MM.1S (cell line): Measurements from ENCODE around the gene FOSL1.

ENCODE experiments used
- DNase-seq: peaks from one replicate; pipeline ENCODE4 v3.0.0-alpha.2; 2015
- H2AFZ ChIP-seq: fragments of 300-600 bp; sonication (generic); 2 replicates; pipeline ENCODE4 v1.6.0; 2016; ENCODE audit warnings: antibody characterized with exemption, low read length
- H3F3A ChIP-seq: fragments of 300-600 bp; sonication (generic); 2 replicates; pipeline ENCODE4 v1.6.1; 2016; ENCODE audit warnings: mild to moderate bottlenecking, antibody characterized with exemption, low read length, moderate library complexity, mixed read lengths; ENCODE audit not compliant: insufficient read depth
- H3K27ac ChIP-seq: fragments of 300-600 bp; sonication (generic); 2 replicates; pipeline ENCODE4 v1.5.1; 2016; ENCODE audit warnings: mild to moderate bottlenecking, low read length
- H3K27me3 ChIP-seq: fragments of 300-600 bp; sonication (generic); replicated peaks from 2 replicates; pipeline ENCODE4 v1.6.0; 2016; ENCODE audit warnings: low read length; ENCODE audit not compliant: insufficient read depth
- H3K36me3 ChIP-seq: fragments of 300-600 bp; sonication (generic); replicated peaks from 2 replicates; pipeline ENCODE4 v1.6.1; 2016; ENCODE audit warnings: mild to moderate bottlenecking, low read length, mixed read lengths; ENCODE audit not compliant: insufficient read depth
- H3K4me1 ChIP-seq: fragments of 300-600 bp; sonication (generic); 2 replicates; pipeline ENCODE4 v1.6.1; 2016; ENCODE audit warnings: low read length, mixed read lengths
- H3K4me2 ChIP-seq: fragments of 300-600 bp; sonication (generic); 2 replicates; pipeline ENCODE4 v1.6.0; 2016; ENCODE audit warnings: low read depth, low read length
- H3K4me3 ChIP-seq: fragments of 300-600 bp; sonication (generic); 2 replicates; pipeline ENCODE4 v1.5.1; 2016; ENCODE audit warnings: low read length, mixed read lengths
- H3K79me2 ChIP-seq: fragments of 300-600 bp; sonication (generic); 2 replicates; pipeline ENCODE4 v1.6.1; 2016; ENCODE audit warnings: mixed run types, low read length, mixed read lengths
- H3K9ac ChIP-seq: fragments of 300-600 bp; sonication (generic); 2 replicates; pipeline ENCODE4 v1.6.1; 2016; ENCODE audit warnings: low read length, mixed read lengths
- H3K9me2 ChIP-seq: fragments of 300-600 bp; sonication (generic); replicated peaks from 2 replicates; pipeline ENCODE4 v1.6.1; 2016; ENCODE audit warnings: mild to moderate bottlenecking, low read length, mixed read lengths; ENCODE audit not compliant: insufficient read depth
- H3K9me3 ChIP-seq: fragments of 300-600 bp; sonication (generic); replicated peaks from 2 replicates; pipeline ENCODE4 v1.6.1; 2016; ENCODE audit warnings: mild to moderate bottlenecking, low read length, mixed read lengths; ENCODE audit not compliant: insufficient read depth
- H4K20me1 ChIP-seq: fragments of 300-600 bp; sonication (generic); 2 replicates; pipeline ENCODE4 v1.6.1; 2016; ENCODE audit warnings: mild to moderate bottlenecking, low read length, moderate library complexity, mixed read lengths; ENCODE audit not compliant: insufficient read depth
- CTCF ChIP-seq: fragments of 300-600 bp; sonication (generic); IDR thresholded peaks from 2 replicates; pipeline ENCODE4 v1.5.1; 2016; ENCODE audit warnings: antibody characterized with exemption, low read length, mixed read lengths
- EZH2 ChIP-seq: fragments of 300-600 bp; sonication (generic); optimal IDR thresholded peaks from 2 replicates; pipeline ENCODE3; 2017; ENCODE audit warnings: low read depth, mild to moderate bottlenecking, antibody characterized with exemption, low read length, mixed read lengths
- EZH2phosphoT487 ChIP-seq: fragments of 300-600 bp; sonication (generic); IDR thresholded peaks from 2 replicates; pipeline ENCODE4 v1.6.1; 2018; ENCODE audit warnings: antibody characterized with exemption, low read length

The FOSL1 gene

GRCh38 chr11:65918211-65919140 is 18.3 kb upstream of the FOSL1 start, which contains the start of gene C11orf68:
TSS of gene C11orf68 (minus strand) at chr11:65919062. CDS start at chr11:65919031, 31 bp downstream.
- DNase-seq = peak; percentile 45
- H3K9ac ChIP-seq = peak within 1 kb of the TSS; percentile 90

GRCh38 chr11:65917434-65918210 is 17.4 kb upstream of the FOSL1 start:
- H3K27ac ChIP-seq = no peak overlapping the region
- no peak for DNase-seq
- H3K79me2 ChIP-seq = peaks cover 36% of the 10 kb centered on the region
- H3K4me2 ChIP-seq = peak overlapping the region; percentile 91
- no peaks in the 10 kb centered on the region for H3K9me2 ChIP-seq
- H3K4me1 ChIP-seq = peaks cover 8% of the 10 kb centered on the region; the same call in 1 of the 2 replicates
- TF ChIP-seq CTCF = no peak
- TF ChIP-seq EZH2 = no peak
- no peak for TF ChIP-seq EZH2phosphoT487
- H2AFZ ChIP-seq = no peak overlapping the region
- no peaks in the 10 kb centered on the region for H3K27me3 ChIP-seq
- no peaks in the 10 kb centered on the region for H3K9me3 ChIP-seq
- H3K36me3 ChIP-seq = no peaks in the 10 kb centered on the region
- H3K9ac ChIP-seq = peak overlapping the region; percentile 90
- no peaks in the 10 kb centered on the region for H4K20me1 ChIP-seq
- H3K4me3 ChIP-seq = peak overlapping the region; percentile 85
- H3F3A ChIP-seq = peaks cover 4% of the 10 kb centered on the region; the same call in 1 of the 2 replicates

More at GRCh38 chr11:65918211-65919140, 18.3 kb upstream of the FOSL1 start, which contains the start of gene C11orf68:
- Histone ChIP-seq H3K27me3 (no peaks in the 10 kb centered on the region), H4K20me1 (no peaks in the 10 kb centered on the region), H3K4me2 (peak within 1 kb of the TSS; percentile 99), H3K9me2 (no peaks in the 10 kb centered on the region), H3K4me1 (peaks cover 8% of the 10 kb centered on the region; the same call in 1 of the 2 replicates), H3K9me3 (no peaks in the 10 kb centered on the region), H3K4me3 (peak within 1 kb of the TSS; percentile 85), H2AFZ (peak within 1 kb of the TSS; percentile 77), H3K36me3 (no peaks in the 10 kb centered on the region), H3K79me2 (peaks cover 36% of the 10 kb centered on the region), H3K27ac (peak within 1 kb of the TSS; percentile 31; the same call in 1 of the 2 replicates), H3F3A (peaks cover 4% of the 10 kb centered on the region; the same call in 1 of the 2 replicates)
- TF ChIP-seq EZH2phosphoT487 = no peak

GRCh38 chr11:65917077-65917433 is 16.9 kb upstream of the FOSL1 start:
- Histone ChIP-seq H3K4me2 (peak overlapping the region; percentile 91; the same call in 1 of the 2 replicates), H3K9me2 (no peaks in the 10 kb centered on the region), H2AFZ (no peak overlapping the region), H3K27ac (no peak overlapping the region), H3K9me3 (no peaks in the 10 kb centered on the region), H3K79me2 (peaks cover 36% of the 10 kb centered on the region), H3K9ac (no peak overlapping the region), H4K20me1 (no peaks in the 10 kb centered on the region), H3F3A (peaks cover 4% of the 10 kb centered on the region; the same call in 1 of the 2 replicates), H3K36me3 (no peaks in the 10 kb centered on the region), H3K27me3 (no peaks in the 10 kb centered on the region), H3K4me3 (no peak overlapping the region), H3K4me1 (peaks cover 8% of the 10 kb centered on the region; the same call in 1 of the 2 replicates)
- TF ChIP-seq EZH2 (no peak), EZH2phosphoT487 (no peak), CTCF (no peak)
- no peak for DNase-seq
